Right atrium auricular region (tissue), 2 donors: Measurements from ENCODE around the gene TBCD. TPM values are rescaled to one million over a fixed set of nuclear protein-coding genes. Genes with fewer than 3 reads are reported as not detected.

Experiments used
- DNase-seq: peaks from one replicate; pipeline ENCODE4 v3.0.0-alpha.2; 2019; ENCODE audit warnings: low spot score
- H3K27ac ChIP-seq, 2 donors: fragments of 200-600 bp; sonication (generic); 1 replicate in 1 of 2; 2 replicates in 1 of 2; pipeline ENCODE4 v1.5.1; 2016 to 2019
- H3K27me3 ChIP-seq, 2 donors: fragments of 200-600 bp; sonication (generic); one replicate each; pipeline versions ENCODE4 v1.5.1 to v1.6.0; 2017 to 2019
- H3K36me3 ChIP-seq: fragments of 200-600 bp; sonication (generic); one replicate; pipeline ENCODE4 v1.5.1; 2016
- H3K4me1 ChIP-seq, 2 donors: fragments of 200-600 bp; sonication (generic); one replicate each; pipeline versions ENCODE4 v1.5.1 to v1.6.0; 2017 to 2019
- H3K4me3 ChIP-seq, 2 donors: fragments of 200-600 bp; sonication (generic); 1 replicate in 1 of 2; 2 replicates in 1 of 2; pipeline ENCODE4 v1.5.1; 2017 to 2019; ENCODE audit warnings: mild to moderate bottlenecking in 1 of 2, moderate library complexity in 1 of 2
- H3K9me3 ChIP-seq, 2 donors: fragments of 200-600 bp; sonication (generic); one replicate each; pipeline ENCODE4 v1.5.1; 2019
- CTCF ChIP-seq, 2 donors: fragments of 200-600 bp; sonication (generic); IDR thresholded peaks; one replicate each; pipeline ENCODE4 v1.5.1; 2019; ENCODE audit warnings: antibody characterized with exemption in 2 of 2
- total RNA-seq, 2 donors: library from RNA; depleted of rRNA; stranded (reverse); fragments of >200 nt; gene quantifications; one replicate each; pipeline ENCODE4 v1.1.0, GENCODE V29; 2016

The TBCD gene
- total RNA-seq, 2 donors from 2014 or later, result 19.4 to 29.6 TPM

GRCh38 chr17:82805823-82806222, 54.0 kb downstream of the TBCD start:
- Histone ChIP-seq H3K27me3 (no peaks in the 10 kb centered on the region), H3K4me3 (no peak overlapping the region), H3K9me3 (no peaks in the 10 kb centered on the region), H3K27ac (peak overlapping the region in 1 of 2 donors; percentile 64), H3K36me3 (no peaks in the 10 kb centered on the region), H3K4me1 (peaks cover 0 to 31% of the 10 kb centered on the region in 2 donors)
- TF ChIP-seq CTCF (IDR thresholded peaks at IDR 0.05), result no peak
- no peak for DNase-seq

- Histone ChIP-seq H3K4me1 (peaks cover 0 to 31% of the 10 kb centered on the region in 2 donors), H3K4me3 (no peak overlapping the region), H3K27ac (no peak overlapping the region), H3K27me3 (no peaks in the 10 kb centered on the region), H3K36me3 (peaks cover 2% of the 10 kb centered on the region), H3K9me3 (no peaks in the 10 kb centered on the region)
- no peak for TF ChIP-seq CTCF (IDR thresholded peaks at IDR 0.05)
- no peak for DNase-seq
These were observed 54.8 kb downstream of the TBCD start for GRCh38 chr17:82806645-82807044.

- Histone ChIP-seq H3K4me1 (peaks cover 0 to 31% of the 10 kb centered on the region in 2 donors), H3K27ac (no peak overlapping the region)
These were observed 55.2 kb downstream of the TBCD start for GRCh38 chr17:82807101-82807500.

GRCh38 chr17:82807562-82807961, 55.7 kb downstream of the TBCD start:
- Histone ChIP-seq H3K27me3 (no peaks in the 10 kb centered on the region), H3K4me3 (no peak overlapping the region), H3K4me1 (peaks cover 0 to 28% of the 10 kb centered on the region in 2 donors), H3K9me3 (no peaks in the 10 kb centered on the region), H3K27ac (no peak overlapping the region), H3K36me3 (peaks cover 5% of the 10 kb centered on the region)
- no peak for DNase-seq
- TF ChIP-seq CTCF (IDR thresholded peaks at IDR 0.05), result no peak

More at GRCh38 chr17:82807101-82807500, 55.2 kb downstream of the TBCD start:
- Histone ChIP-seq H3K36me3 (peaks cover 5% of the 10 kb centered on the region), H3K9me3 (no peaks in the 10 kb centered on the region), H3K27me3 (no peaks in the 10 kb centered on the region), H3K4me3 (no peak overlapping the region)
- DNase-seq, result no peak
- TF ChIP-seq CTCF (IDR thresholded peaks at IDR 0.05), result no peak

- no peaks in the 10 kb centered on the region for H3K27me3 ChIP-seq
- H3K9me3 ChIP-seq, result no peaks in the 10 kb centered on the region
- H3K4me1 ChIP-seq, result peaks cover 0 to 27% of the 10 kb centered on the region in 2 donors
- peaks cover 5% of the 10 kb centered on the region for H3K36me3 ChIP-seq
- H3K27ac ChIP-seq, result no peak overlapping the region
- H3K4me3 ChIP-seq, result no peak overlapping the region
- TF ChIP-seq CTCF (IDR thresholded peaks at IDR 0.05), result no peak
- DNase-seq, result no peak
These were observed 56.1 kb downstream of the TBCD start for GRCh38 chr17:82808006-82808405.
